ENCODE results near the gene BTBD8. TPM values are rescaled to one million over a fixed set of nuclear protein-coding genes. Genes with fewer than 3 reads are reported as not detected.

BTBD8 gene
- total RNA-seq, 4 donors from 2014 or later: 4.6 to 8.9 (median 5.7) TPM

GRCh38 chr1:92118826-92119225 lies 38.7 kb downstream of the BTBD8 start:
- ATAC-seq: no peak
- H3K4me3 ChIP-seq: no peak overlapping the region
- no peaks in the 10 kb centered on the region for H3K9me3 ChIP-seq
- no peaks in the 10 kb centered on the region for H3K4me1 ChIP-seq
- no peak overlapping the region for H3K27ac ChIP-seq
- H3K36me3 ChIP-seq: peaks cover 0 to 8% of the 10 kb centered on the region in 2 donors
- TF ChIP-seq POLR2AphosphoS5 (IDR thresholded peaks at IDR 0.05): no peak
- 66 to 86% methylated on average over 3 of the region's 3 CpGs for WGBS, 2 donors (ENCODE audit: low coverage in 1 of 2)
- no peaks in the 10 kb centered on the region for H3K27me3 ChIP-seq

- H3K27ac ChIP-seq: no peak overlapping the region
Measured at GRCh38 chr1:92123868-92124267, 43.7 kb downstream of the BTBD8 start.

GRCh38 chr1:92125204-92125603 lies 45.1 kb downstream of the BTBD8 start:
- no peak overlapping the region for H3K27ac ChIP-seq
- H3K4me3 ChIP-seq: no peak overlapping the region
- TF ChIP-seq POLR2A (IDR thresholded peaks at IDR 0.05) (no peak), CTCF (IDR thresholded peaks at IDR 0.05) (no peak), EP300 (IDR thresholded peaks at IDR 0.05) (no peak), POLR2AphosphoS5 (IDR thresholded peaks at IDR 0.05) (no peak)
- H3K36me3 ChIP-seq: peaks cover 0 to 8% of the 10 kb centered on the region in 2 donors
- H3K4me1 ChIP-seq: no peaks in the 10 kb centered on the region
- no peaks in the 10 kb centered on the region for H3K9me3 ChIP-seq
- whole genome bisulfite sequencing, 2 donors (ENCODE audit: low coverage in 1 of 2): 57 to 67% methylated on average over 2 to 4 of the region's 4 CpGs
- no peak for ATAC-seq
- no peaks in the 10 kb centered on the region for H3K27me3 ChIP-seq

More at GRCh38 chr1:92123868-92124267, 43.7 kb downstream of the BTBD8 start:
- Histone ChIP-seq H3K4me3 (no peak overlapping the region), H3K36me3 (no peaks in the 10 kb centered on the region), H3K9me3 (no peaks in the 10 kb centered on the region), H3K4me1 (no peaks in the 10 kb centered on the region), H3K27me3 (no peaks in the 10 kb centered on the region)
- 28 to 49% methylated on average over 3 of the region's 3 CpGs for WGBS, 2 donors (ENCODE audit: low coverage in 1 of 2)
- ATAC-seq: no peak
- no peak for TF ChIP-seq POLR2AphosphoS5 (IDR thresholded peaks at IDR 0.05)
- TF ChIP-seq CTCF (IDR thresholded peaks at IDR 0.05): no peak
- no peak for TF ChIP-seq POLR2A (IDR thresholded peaks at IDR 0.05)
- no peak for TF ChIP-seq EP300 (IDR thresholded peaks at IDR 0.05)

- TF ChIP-seq POLR2A (IDR thresholded peaks at IDR 0.05) (no peak), POLR2AphosphoS5 (IDR thresholded peaks at IDR 0.05) (no peak), EP300 (IDR thresholded peaks at IDR 0.05) (no peak), CTCF (IDR thresholded peaks at IDR 0.05) (no peak)
- H3K27me3 ChIP-seq: no peaks in the 10 kb centered on the region
- no peak overlapping the region for H3K27ac ChIP-seq
- no peaks in the 10 kb centered on the region for H3K9me3 ChIP-seq
- H3K4me1 ChIP-seq: no peaks in the 10 kb centered on the region
- ATAC-seq: no peak
- no peak overlapping the region for H3K4me3 ChIP-seq
- 75 to 78% methylated on average over 2 of the region's 3 CpGs for WGBS, 2 donors (ENCODE audit: low coverage in 1 of 2)
- peaks cover 0 to 16% of the 10 kb centered on the region in 2 donors for H3K36me3 ChIP-seq
Measured at GRCh38 chr1:92126088-92126487, 45.9 kb downstream of the BTBD8 start.

GRCh38 chr1:92134331-92134730 lies 54.2 kb downstream of the BTBD8 start:
- Histone ChIP-seq H3K4me3 (no peak overlapping the region), H3K4me1 (no peaks in the 10 kb centered on the region), H3K36me3 (peaks cover 0 to 24% of the 10 kb centered on the region in 2 donors), H3K27me3 (no peaks in the 10 kb centered on the region), H3K27ac (no peak overlapping the region), H3K9me3 (no peaks in the 10 kb centered on the region)
- ATAC-seq: no peak
- TF ChIP-seq POLR2A (IDR thresholded peaks at IDR 0.05) (no peak), CTCF (IDR thresholded peaks at IDR 0.05) (no peak), EP300 (IDR thresholded peaks at IDR 0.05) (no peak), POLR2AphosphoS5 (IDR thresholded peaks at IDR 0.05) (no peak)
